Activated T-cell treated with anti-CD3 and anti-CD28 coated beads, Interleukin-2, amount 50 U/mL, for 1 hour (primary cell): ENCODE results near the gene GABRG3.

Experiments used
- DNase-seq: peaks from one replicate; pipeline ENCODE4 v3.0.0-alpha.2; 2020

GABRG3 gene

DNA sequence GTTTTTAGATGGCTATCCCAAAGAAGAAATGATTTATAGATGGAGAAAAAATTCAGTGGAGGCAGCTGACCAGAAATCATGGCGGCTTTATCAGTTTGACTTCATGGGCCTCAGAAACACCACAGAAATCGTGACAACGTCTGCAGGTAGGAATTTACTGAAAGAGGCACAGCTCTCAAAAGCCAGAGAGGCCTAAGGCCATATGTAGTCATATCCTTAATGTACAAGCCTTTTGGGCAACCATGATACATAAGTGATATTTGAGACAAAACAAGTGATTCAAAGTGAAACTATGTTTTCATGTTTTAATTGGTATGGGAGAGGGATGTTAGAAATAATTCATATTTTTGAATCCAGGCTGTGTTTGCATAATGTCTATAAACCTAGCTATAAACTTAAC lies 509.7 kb downstream of the GABRG3 start:
- no peak for DNase-seq

- DNase-seq = no peak
These were observed 510.8 kb downstream of the GABRG3 start for GRCh38 chr15:27481768-27482167.

DNA sequence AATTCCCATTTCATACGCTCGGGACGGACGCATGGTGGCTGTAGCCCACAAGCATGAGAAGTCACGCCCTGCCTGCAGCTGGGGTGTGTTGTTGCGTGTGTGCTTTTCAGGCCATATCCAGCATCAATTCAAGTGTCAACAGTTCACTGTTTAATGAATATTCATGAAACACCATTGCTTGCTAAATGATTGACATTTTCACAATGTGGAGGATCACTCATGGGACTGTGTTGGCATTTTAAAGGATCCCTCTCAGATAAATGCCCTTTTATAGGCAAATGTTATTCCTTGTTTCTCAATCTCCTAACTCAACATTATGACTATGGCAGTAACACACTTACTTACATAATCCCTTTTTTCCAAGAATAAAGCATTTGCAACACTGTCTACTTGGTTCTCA lies 511.3 kb downstream of the GABRG3 start:
- no peak for DNase-seq

DNA sequence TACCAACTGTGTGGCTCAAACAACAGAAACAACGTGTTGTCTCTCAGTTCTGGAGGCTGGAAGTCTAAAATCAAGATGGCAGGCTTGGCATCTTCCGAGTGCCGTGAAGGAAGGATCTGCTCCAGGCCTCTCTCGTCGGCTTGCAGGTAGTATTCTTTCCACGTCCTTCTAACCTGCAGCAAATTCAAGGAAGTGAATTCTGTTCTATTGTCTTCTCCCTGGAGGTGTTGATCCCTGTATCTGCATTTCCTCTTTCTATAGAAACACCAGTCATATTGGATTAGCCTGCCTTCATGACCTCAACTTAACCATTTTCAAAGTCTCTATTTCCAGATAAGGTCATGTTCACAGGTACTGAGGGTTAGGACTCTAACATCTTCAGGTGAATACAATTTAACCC lies 512.1 kb downstream of the GABRG3 start:
- no peak for DNase-seq

DNA sequence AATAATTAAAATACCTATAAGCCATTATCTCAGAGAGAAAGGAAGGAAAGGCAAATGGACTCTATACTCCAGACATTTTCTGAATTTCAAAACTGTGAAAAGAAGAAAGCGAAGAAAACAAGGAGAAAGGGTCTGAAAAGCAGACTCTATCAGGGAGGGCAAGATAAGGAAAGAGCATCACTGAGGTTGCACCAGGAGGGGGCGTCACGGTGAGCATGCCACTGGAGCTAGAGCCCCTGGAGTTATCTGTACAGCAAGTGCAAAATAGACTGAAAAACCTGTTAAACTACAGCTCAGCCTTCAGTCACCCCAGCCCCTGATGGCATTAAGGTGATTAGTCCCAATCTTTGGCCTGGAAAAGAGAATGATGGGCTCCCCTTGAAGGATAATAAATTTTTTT lies 514.3 kb downstream of the GABRG3 start:
- no peak for DNase-seq

DNA sequence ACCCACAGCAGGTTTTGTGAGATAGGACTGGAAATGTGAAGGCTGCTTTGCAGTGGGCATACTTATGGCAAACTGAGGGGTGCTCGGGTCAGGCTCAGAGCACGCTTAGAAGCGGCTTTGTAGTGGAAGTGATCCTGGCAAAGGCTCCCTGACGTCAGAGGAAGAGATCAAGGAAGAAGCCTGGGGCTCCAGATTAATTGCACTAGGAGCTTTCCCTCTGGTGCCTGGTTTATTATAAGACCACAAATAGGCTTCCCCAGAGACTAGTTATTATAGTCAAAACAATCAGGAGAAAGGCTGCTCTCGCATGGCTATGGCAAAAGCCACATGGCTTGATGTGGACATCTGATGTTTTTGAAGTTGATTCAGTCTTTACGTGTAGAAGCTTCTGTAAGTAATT lies 515.1 kb downstream of the GABRG3 start:
- no peak for DNase-seq

DNA sequence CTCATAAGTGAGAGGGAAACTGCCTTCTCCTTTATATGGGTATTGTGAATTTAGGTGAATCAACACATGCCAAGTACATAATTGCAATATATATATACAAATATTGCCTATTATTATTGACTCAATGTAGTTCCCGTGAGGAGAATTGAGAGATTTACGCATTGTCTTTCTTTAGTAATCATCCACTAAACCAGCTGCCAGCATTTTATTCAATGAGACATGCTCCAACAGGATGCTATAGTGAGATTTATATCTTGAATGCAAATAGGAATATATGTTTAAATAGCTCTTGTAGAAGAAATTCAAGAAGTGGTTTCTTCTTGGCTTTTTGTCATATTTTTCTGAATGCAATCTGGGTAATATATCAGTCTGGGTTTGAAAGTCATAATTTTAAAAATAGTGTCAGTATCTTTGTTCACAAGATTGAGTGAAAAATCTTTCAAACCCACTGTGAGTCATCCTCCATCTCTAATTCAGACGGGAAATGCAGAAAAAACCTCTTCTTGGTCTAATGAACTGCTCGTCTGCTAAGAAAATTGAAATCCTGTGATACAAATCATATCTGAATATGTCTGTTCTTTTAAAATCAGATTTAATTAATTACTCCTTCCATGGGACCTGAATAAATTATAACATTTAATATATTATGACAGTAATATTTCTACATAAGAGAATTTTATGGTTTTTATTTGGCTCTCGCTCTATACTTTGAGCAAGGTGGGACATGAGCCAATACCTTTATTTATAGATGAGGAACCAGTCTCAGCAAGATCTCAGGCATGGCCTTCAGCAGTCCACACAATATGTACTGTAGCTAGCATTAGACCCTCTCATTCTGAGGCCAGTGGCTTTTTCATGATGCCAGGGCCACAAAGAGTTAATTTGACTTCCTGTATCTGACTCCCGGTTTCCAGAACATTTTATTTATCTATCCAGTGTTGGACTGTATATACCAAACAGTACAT lies 516.0 kb downstream of the GABRG3 start:
- DNase-seq = no peak

DNA sequence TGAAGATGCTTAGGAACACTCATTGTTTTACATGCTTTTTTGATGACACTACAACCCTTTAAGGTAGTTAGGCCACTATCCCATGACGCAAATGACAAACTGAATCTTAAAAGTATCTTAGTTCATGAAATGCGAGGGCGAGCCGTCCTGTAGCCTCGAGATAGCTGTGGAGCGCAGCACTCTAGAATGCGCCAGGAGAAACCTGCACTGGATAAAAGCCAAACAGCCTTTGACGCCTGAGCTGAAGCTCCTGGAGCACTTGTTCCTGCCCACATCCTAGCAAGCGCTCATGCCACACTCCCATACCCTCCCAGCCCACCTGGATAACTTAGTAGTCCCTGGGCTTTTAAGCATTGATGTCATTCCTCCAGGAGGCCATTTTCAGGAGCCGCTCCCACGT lies 516.9 kb downstream of the GABRG3 start:
- DNase-seq = no peak

DNA sequence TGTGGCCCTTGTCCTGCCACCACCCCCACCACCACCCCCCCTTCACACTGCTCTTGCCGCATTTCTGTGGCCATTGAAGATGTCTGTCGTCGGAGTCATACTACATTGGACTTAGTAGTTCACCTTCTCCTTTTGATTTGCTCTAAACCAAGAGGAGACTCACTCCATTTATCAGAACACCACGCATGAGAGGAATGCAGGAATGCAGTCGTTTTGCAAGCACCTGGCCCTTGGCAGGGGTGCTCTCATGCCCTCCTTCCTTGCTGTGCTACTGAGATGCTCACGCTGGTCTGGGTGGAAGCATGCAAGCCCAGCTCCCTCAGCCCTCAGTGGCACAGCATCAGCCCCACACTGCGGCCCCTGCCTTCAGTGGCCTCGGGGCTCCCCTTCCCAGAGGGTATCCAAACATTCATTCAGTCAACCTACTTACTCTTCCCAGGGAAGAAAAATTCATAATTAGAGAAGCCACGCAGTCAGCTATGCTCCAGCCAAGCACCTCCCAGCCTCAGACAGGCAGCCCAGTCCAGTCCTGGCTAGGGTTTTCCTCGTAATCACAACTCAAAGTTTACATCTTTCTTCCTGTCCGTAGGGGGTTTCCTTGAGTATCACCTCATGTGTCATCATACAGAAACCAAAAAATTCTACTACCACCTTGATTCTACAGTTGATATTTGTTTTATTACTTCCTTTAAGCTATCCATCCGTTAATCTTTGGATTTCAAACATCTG lies 520.0 kb downstream of the GABRG3 start:
- no peak for DNase-seq

- DNase-seq = no peak
These were observed 521.0 kb downstream of the GABRG3 start for GRCh38 chr15:27491666-27492621.

DNA sequence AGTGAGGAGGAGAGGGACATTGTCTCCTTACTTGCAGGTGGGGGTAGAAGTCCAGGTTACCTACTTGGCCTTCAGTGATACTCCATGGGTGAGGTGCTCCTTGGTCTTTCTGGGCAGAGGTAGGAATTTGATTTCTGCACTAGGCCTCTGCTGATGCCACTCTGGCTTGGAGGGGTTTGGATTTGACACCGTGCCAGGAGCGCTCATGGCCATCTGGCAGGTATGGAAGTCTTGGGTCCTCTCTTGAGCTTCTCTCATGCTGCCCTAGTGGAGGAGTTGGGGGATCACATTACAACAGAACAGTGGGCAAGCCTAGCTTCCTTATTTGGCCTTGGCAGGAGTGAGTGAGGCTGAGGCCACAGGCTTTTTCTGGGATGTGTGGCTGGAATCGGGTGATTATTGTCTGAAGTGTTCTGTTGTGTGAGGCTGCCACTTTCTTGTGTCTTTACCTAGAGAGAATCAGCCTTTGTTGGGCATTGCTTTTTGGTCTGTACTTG lies 525.0 kb downstream of the GABRG3 start:
- no peak for DNase-seq

DNA sequence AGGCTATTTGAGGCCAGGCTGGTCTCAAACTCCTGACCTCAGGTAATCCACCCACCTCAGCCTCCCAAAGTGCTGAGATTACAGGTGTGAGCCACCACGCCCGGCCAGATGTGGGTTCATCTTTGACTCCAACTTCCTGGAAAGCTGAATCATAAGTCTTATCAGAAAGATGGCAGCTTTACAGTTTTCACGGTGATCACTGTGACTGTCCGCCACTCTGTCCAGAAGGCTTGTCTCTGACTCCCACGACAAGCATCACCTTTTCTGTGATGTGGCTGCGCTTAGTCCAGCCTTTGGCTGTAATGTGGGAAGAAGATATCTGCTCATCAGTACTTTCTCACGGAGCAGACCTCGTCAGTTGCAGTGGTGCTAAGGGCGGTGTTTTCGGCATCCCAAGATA lies 527.7 kb downstream of the GABRG3 start:
- DNase-seq = no peak

DNA sequence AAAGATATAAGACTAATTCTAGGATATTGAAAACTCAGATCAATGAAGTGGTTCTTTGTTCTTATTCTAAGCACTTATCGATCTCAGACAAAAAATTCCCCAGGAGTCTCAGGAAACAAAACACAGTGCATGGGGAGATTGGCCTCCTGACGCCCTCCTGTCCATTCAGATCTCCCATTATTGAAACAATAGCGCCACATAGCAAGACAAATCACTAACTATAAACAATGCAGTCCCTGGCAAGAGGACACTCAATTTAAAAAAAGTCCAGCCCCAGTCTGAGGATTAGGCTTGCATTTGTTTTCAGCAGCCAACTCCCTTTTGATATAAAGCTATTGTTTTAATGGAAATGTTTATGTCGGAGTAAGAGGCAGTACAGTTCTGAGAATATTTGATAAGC lies 528.2 kb downstream of the GABRG3 start:
- no peak for DNase-seq

DNA sequence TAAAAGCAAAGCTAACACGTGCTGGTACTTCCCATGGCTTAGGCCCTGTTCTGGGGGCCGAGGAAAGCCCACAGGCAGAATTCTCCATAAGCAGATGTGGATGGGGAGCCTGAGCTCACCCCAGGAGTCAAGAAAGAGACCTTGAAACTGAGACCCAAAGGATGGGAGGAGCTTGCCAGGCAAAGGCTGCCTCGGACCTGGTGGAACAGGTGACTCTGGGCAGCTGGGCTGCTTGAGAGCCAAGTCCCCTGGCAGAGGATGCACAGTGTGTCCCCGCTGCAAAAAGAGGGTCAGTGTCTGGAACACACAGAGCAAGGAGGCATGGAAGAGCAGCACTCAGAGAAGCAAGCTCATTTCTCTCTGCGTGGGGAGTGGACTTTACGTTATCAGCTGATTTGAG lies 528.7 kb downstream of the GABRG3 start:
- no peak for DNase-seq

- DNase-seq = no peak
These were observed 529.2 kb downstream of the GABRG3 start for GRCh38 chr15:27500206-27500605.

- DNase-seq = no peak
These were observed 535.8 kb downstream of the GABRG3 start for GRCh38 chr15:27506752-27507151.

- no peak for DNase-seq
These were observed 538.0 kb downstream of the GABRG3 start for GRCh38 chr15:27509014-27509413.

GRCh38 chr15:27512281-27513001 lies 541.5 kb downstream of the GABRG3 start:
- DNase-seq = no peak

DNA sequence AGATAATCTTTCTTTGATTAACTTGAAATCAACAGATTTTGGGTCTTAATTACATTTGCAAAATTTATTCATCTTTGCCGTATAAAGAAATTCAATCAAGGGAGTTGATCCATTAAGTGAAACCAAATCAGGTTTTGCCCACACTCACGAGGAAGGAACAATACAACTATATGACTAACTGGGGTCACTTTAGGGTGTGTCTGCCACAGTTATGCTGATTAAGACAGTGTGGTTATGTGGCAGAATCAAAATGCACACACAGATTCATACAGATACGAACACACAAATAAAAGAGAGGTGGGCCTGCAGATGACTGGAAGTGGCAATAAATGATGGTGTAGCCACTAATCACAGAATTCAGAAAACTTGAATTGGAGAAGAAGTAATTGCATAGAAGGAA lies 543.5 kb downstream of the GABRG3 start:
- DNase-seq = no peak

DNA sequence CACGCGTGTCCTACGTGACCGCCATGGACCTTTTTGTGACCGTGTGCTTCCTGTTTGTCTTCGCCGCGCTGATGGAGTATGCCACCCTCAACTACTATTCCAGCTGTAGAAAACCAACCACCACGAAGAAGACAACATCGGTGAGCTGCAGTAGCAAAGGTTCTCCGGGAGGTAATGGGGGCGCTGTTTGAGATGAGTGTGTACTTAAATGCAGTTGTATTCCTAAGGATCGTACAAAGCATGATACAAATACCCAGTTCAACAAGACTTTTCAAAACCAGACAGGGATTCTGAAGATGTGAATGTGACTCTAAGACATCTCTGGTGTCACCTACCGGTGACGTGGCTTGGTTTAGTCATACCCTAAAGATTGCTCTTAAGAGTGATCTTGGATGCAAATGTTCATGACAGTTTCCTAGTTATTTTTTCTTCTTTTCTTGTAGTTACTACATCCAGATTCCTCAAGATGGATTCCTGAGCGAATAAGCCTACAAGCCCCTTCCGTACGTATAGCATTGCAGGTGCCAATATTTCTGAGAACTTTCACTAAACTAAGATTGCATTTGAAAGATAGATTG lies 556.6 kb downstream of the GABRG3 start:
- DNase-seq = no peak

GRCh38 chr15:27529399-27529798 lies 558.4 kb downstream of the GABRG3 start:
- DNase-seq = no peak

DNA sequence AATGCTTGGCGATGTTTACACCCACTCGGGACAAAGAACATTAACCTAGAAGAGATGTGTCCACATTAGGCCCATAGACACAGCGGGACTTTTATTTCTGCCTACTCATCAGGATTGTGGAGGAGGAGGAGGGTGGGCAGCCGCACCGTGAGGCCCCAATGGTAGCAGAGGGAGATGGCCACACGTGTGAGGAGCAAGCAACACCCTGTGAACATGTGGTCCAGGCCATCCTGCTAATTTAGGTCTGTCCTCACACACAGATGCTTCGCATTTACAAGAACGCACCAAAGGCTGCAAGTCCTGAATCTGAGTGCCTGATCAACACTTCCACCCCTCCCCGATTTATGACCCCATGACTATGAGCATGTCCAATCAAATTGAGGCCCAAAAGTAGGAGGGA lies 560.0 kb downstream of the GABRG3 start:
- DNase-seq = no peak
